HG03108 (cell line): ENCODE measurements around the gene SH3YL1.
"Not testable (repeated sequence)": the region's sequence is repeated elsewhere in the genome, so short reads cannot be mapped to it uniquely, and the experiment has no call there.

Experiments used
- ATAC-seq: cut with Tn5 transposase; IDR thresholded peaks from one replicate; pipeline ENCODE4 v1.9.1; 2021; ENCODE audit warnings: moderate library complexity; ENCODE audit not compliant: unreplicated experiment

Gene SH3YL1

GRCh38 chr2:184695-185094, 79.1 kb downstream of the SH3YL1 start:
- no peak for ATAC-seq

GRCh38 chr2:182509-183122, 81.2 kb downstream of the SH3YL1 start:
- ATAC-seq, result no peak

GRCh38 chr2:180311-180710, 83.5 kb downstream of the SH3YL1 start:
- ATAC-seq, result no peak

GRCh38 chr2:179886-180285, 83.9 kb downstream of the SH3YL1 start:
- ATAC-seq, result no peak

- no peak for ATAC-seq
Measured at GRCh38 chr2:177733-178132, 86.1 kb downstream of the SH3YL1 start.

GRCh38 chr2:176917-177316, 86.9 kb downstream of the SH3YL1 start:
- ATAC-seq, result no peak

- ATAC-seq, result no peak
Measured at GRCh38 chr2:175880-176820, 87.7 kb downstream of the SH3YL1 start.

- ATAC-seq, result no peak
Measured at GRCh38 chr2:175161-175786, 88.6 kb downstream of the SH3YL1 start.

GRCh38 chr2:172120-172519, 91.7 kb downstream of the SH3YL1 start:
- not testable (repeated sequence) for ATAC-seq

- ATAC-seq, result no peak
Measured at GRCh38 chr2:169741-170140, 94.1 kb downstream of the SH3YL1 start.
